Vagina (tissue), 2 donors: Measurements from ENCODE around the gene GLOD4. TPM values are rescaled to one million over a fixed set of nuclear protein-coding genes. Genes with fewer than 3 reads are reported as not detected.

Experiments used
- DNase-seq, 2 donors: peaks; one replicate each; pipeline ENCODE4 v3.0.0-alpha.2; 2017; ENCODE audit errors: extremely low spot score in 2 of 2
- H3K27ac ChIP-seq: fragments of 200-600 bp; sonication (generic); one replicate; pipeline ENCODE4 v1.5.1; 2019
- H3K27me3 ChIP-seq: fragments of 200-600 bp; sonication (generic); one replicate; pipeline ENCODE4 v1.5.1; 2019
- H3K36me3 ChIP-seq, 2 donors: fragments of 200-600 bp; sonication (generic); one replicate each; pipeline ENCODE4 v1.5.1; 2017 to 2019
- H3K4me1 ChIP-seq: fragments of 200-600 bp; sonication (generic); one replicate; pipeline ENCODE4 v1.5.1; 2019
- H3K4me3 ChIP-seq, 2 donors: fragments of 200-600 bp; sonication (generic); 1 replicate in 1 of 2; 2 replicates in 1 of 2; pipeline ENCODE4 v1.5.1; 2016 to 2019
- H3K9me3 ChIP-seq: fragments of 200-600 bp; sonication (generic); one replicate; pipeline ENCODE4 v1.5.1; 2019
- CTCF ChIP-seq, 3 experiments: fragments of 450-650 bp in 2 of 3; fragments of 200-600 bp in 1 of 3; sonication (generic) in 1 of 3; IDR thresholded peaks; one replicate each; pipeline ENCODE4 v1.5.1; 2017 to 2019; ENCODE audit warnings: antibody characterized with exemption in 3 of 3, mild to moderate bottlenecking in 2 of 3, moderate library complexity in 2 of 3
- POLR2A ChIP-seq, 2 donors: fragments of 450-650 bp; IDR thresholded peaks; one replicate each; pipeline ENCODE4 v1.6.1; 2017; ENCODE audit warnings: antibody characterized with exemption in 2 of 2, mild to moderate bottlenecking in 2 of 2, moderate library complexity in 2 of 2
- POLR2AphosphoS5 ChIP-seq, 2 donors: sonication (generic); formaldehyde crosslinking; IDR thresholded peaks; one replicate each; pipeline ENCODE4 v1.9.0; 2017; ENCODE audit warnings: antibody characterized with exemption in 2 of 2, mild to moderate bottlenecking in 2 of 2, low read depth in 1 of 2; ENCODE audit not compliant: insufficient read depth in 1 of 2
- intact Hi-C: fragments of 100-400 bp; cut with DNase I; formaldehyde crosslinking; loops from one replicate; pipeline ENCODE4 v1.15.1; 2023
- total RNA-seq: library from RNA; depleted of rRNA; stranded (reverse); fragments of >200 nt; gene quantifications from one replicate; pipeline ENCODE4 v1.2.3, GENCODE V29; 2016

The GLOD4 gene
- total RNA-seq, 1 donor from 2014 or later = 36.8 TPM

GRCh38 chr17:826778-827177 lies 44.7 kb upstream of the GLOD4 start:
- Histone ChIP-seq H3K9me3 (no peaks in the 10 kb centered on the region), H3K36me3 (peaks cover 0 to 21% of the 10 kb centered on the region in 2 donors), H3K27me3 (no peaks in the 10 kb centered on the region), H3K27ac (no peak overlapping the region), H3K4me1 (peaks cover 4% of the 10 kb centered on the region), H3K4me3 (no peak overlapping the region)
- intact Hi-C loops = no loop called here
- no peak for TF ChIP-seq POLR2AphosphoS5 (IDR thresholded peaks at IDR 0.05; ENCODE audit: insufficient read depth in 1 of 2, low read depth in 1 of 2)
- no peak for TF ChIP-seq POLR2A (IDR thresholded peaks at IDR 0.05)
- TF ChIP-seq CTCF (IDR thresholded peaks at IDR 0.05) = no peak
- no peak for DNase-seq

GRCh38 chr17:825216-825615 lies 43.1 kb upstream of the GLOD4 start:
- TF ChIP-seq POLR2AphosphoS5 (IDR thresholded peaks at IDR 0.05; ENCODE audit: insufficient read depth in 1 of 2, low read depth in 1 of 2) = no peak
- no peak for TF ChIP-seq CTCF (IDR thresholded peaks at IDR 0.05)
- no peak for TF ChIP-seq POLR2A (IDR thresholded peaks at IDR 0.05)
- DNase-seq = no peak
- Histone ChIP-seq H3K9me3 (no peaks in the 10 kb centered on the region), H3K27ac (no peak overlapping the region), H3K36me3 (peaks cover 0 to 29% of the 10 kb centered on the region in 2 donors), H3K27me3 (no peaks in the 10 kb centered on the region), H3K4me3 (no peak overlapping the region), H3K4me1 (no peaks in the 10 kb centered on the region)
- intact Hi-C loops = no loop called here

GRCh38 chr17:824378-824777 lies 42.3 kb upstream of the GLOD4 start:
- Histone ChIP-seq H3K27me3 (no peaks in the 10 kb centered on the region), H3K4me3 (no peak overlapping the region), H3K4me1 (no peaks in the 10 kb centered on the region), H3K36me3 (peaks cover 0 to 29% of the 10 kb centered on the region in 2 donors), H3K27ac (no peak overlapping the region), H3K9me3 (no peaks in the 10 kb centered on the region)
- DNase-seq = no peak
- intact Hi-C loops = no loop called here
- TF ChIP-seq CTCF (IDR thresholded peaks at IDR 0.05) (no peak), POLR2A (IDR thresholded peaks at IDR 0.05) (no peak), POLR2AphosphoS5 (IDR thresholded peaks at IDR 0.05; ENCODE audit: insufficient read depth in 1 of 2, low read depth in 1 of 2) (no peak)

- Histone ChIP-seq H3K9me3 (no peaks in the 10 kb centered on the region), H3K27ac (no peak overlapping the region), H3K4me1 (no peaks in the 10 kb centered on the region), H3K27me3 (no peaks in the 10 kb centered on the region), H3K36me3 (peaks cover 0 to 33% of the 10 kb centered on the region in 2 donors), H3K4me3 (no peak overlapping the region)
- intact Hi-C loops = no loop called here
- TF ChIP-seq POLR2A (IDR thresholded peaks at IDR 0.05) = no peak
- no peak for TF ChIP-seq CTCF (IDR thresholded peaks at IDR 0.05)
- TF ChIP-seq POLR2AphosphoS5 (IDR thresholded peaks at IDR 0.05; ENCODE audit: insufficient read depth in 1 of 2, low read depth in 1 of 2) = no peak
- no peak for DNase-seq
These were observed 41.4 kb upstream of the GLOD4 start for GRCh38 chr17:823501-823902.

GRCh38 chr17:819251-819650 lies 37.2 kb upstream of the GLOD4 start:
- no peaks in the 10 kb centered on the region for H3K27me3 ChIP-seq
- TF ChIP-seq POLR2AphosphoS5 (IDR thresholded peaks at IDR 0.05; ENCODE audit: insufficient read depth in 1 of 2, low read depth in 1 of 2) (no peak), POLR2A (IDR thresholded peaks at IDR 0.05) (no peak), CTCF (IDR thresholded peaks at IDR 0.05) (no peak)
- peaks cover 0 to 52% of the 10 kb centered on the region in 2 donors for H3K36me3 ChIP-seq

More at GRCh38 chr17:819251-819650, 37.2 kb upstream of the GLOD4 start:
- H3K27ac ChIP-seq = no peak overlapping the region
- DNase-seq = no peak
- H3K4me3 ChIP-seq = no peak overlapping the region
- intact Hi-C loops = no loop called here
- no peaks in the 10 kb centered on the region for H3K9me3 ChIP-seq
- H3K4me1 ChIP-seq = no peaks in the 10 kb centered on the region
